Measurements from ENCODE around the gene TNFRSF21.

The TNFRSF21 gene

DNA sequence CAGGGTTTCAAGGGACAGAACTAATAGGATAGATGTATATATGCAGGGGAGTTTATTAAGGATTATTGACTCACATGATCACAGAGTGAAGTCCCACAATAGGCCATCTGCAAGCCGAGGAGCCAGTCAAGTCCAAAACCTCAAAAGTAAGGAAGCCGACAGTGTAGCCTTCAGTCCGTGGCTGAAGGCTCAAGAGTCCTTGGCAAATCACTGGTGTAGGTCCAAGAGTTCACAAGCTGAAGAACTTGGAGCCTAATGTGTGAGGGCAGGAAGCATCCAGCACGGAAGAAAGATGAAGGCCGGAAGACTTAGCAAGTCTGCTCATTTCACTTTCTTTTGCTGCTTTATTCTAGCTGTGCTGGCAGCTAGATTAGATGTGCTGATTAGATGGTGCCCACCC is 128.0 kb downstream of the TNFRSF21 start:
- DNase-seq: no peak
